HTR-8/SVneo (cell line): Measurements from ENCODE around the gene TYMS.

Source experiments
- DNase-seq: peaks from one replicate; pipeline ENCODE4 v3.0.0; 2011; ENCODE audit warnings: low spot score, mixed read lengths; ENCODE audit not compliant: insufficient read length
- FAIRE-seq: peaks from 2 replicates; lab custom pipeline; 2011; peaks lifted over from hg19 to GRCh38; lab: Jason Lieb, UNC

The TYMS gene

GRCh38 chr18:657311-658000 is at the start of gene TYMS:
Gene TYMS, plus strand, starts transcription at chr18:657653. Its CDS starts 90 bp downstream, at chr18:657743.
- DNase-seq, result peak; percentile 53

DNA sequence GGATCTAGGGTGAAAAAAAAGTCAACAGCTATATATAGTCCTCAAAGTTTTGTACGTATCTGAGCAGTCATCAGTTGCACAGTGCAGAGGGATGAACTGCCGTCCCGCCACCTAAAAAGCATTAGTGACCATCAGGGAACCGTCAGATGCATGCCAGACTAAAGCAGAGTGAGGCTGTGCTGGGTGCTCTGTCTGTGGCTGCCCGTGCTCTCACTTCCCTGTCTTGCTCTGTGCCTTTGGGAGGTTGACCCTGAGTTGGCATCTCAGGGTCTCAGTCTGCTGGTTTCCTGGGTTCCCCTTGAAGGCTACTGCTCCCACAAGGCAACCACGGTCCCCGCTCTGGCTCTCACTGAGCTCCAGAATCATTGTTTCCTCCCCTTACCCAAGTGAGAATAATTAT is 49.5 kb upstream of the TYMS start:
- FAIRE-seq (no peak), DNase-seq (no peak)

More at GRCh38 chr18:657311-658000, at the start of gene TYMS:
- FAIRE-seq, result no peak

GRCh38 chr18:610214-610928 is 47.1 kb upstream of the TYMS start:
- DNase-seq, result no peak
- FAIRE-seq, result no peak

GRCh38 chr18:612156-612555 is 45.3 kb upstream of the TYMS start:
- DNase-seq, result no peak
- no peak for FAIRE-seq

DNA sequence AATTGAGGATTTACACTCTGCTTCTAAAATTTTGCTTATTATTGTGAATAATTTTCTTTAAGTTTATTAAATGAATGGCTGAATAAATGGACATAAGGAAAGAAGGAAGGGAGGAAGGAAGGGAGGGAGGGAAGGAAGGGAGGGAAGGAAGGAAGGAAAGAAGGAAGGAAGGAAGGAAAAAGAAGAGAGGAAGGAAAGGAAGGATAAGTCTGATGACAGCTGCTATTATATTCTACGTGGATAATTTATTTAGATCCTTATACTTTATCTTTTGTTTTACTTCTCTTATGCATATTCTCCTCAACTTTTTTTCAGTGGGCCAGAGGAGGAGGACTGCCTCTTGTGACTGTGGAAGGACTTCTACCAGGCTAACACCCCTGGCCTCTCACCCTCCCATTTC is 43.3 kb upstream of the TYMS start:
- DNase-seq (no peak), FAIRE-seq (no peak)

DNA sequence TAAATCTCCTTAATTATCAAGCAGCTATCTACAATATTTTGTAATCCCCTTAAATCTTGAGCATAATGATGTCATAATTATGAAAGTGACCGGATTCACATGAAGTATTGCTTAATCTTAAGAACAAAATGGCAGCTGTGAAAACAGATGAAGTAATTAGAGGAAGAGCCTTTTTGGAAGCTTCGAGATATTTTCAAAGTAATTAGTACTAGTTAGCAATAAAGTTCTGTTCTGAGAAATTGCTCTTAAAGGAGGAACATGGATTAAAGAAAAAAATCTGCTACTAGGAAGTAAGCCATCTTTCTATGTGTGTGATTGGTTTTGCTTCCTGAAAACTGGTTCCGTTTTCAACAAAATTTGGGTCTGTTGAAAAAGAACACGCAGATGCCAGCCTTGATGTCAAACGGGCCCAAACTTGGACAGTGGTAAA is 42.3 kb upstream of the TYMS start:
- DNase-seq (no peak), FAIRE-seq (no peak)

- no peak for FAIRE-seq
These were observed 41.7 kb upstream of the TYMS start for GRCh38 chr18:615773-616172.

GRCh38 chr18:616380-616995 is 41.0 kb upstream of the TYMS start:
- FAIRE-seq, result no peak
- DNase-seq, result peak; percentile 49

More at GRCh38 chr18:615773-616172, 41.7 kb upstream of the TYMS start:
- no peak for DNase-seq

GRCh38 chr18:617970-618504 is 39.4 kb upstream of the TYMS start:
- DNase-seq, result no peak

GRCh38 chr18:618618-619017 is 38.8 kb upstream of the TYMS start:
- FAIRE-seq, result no peak
- no peak for DNase-seq

More at GRCh38 chr18:617970-618504, 39.4 kb upstream of the TYMS start:
- no peak for FAIRE-seq

GRCh38 chr18:621291-622043 is 36.0 kb upstream of the TYMS start:
- no peak for FAIRE-seq

GRCh38 chr18:622289-622688 is 35.2 kb upstream of the TYMS start:
- DNase-seq (no peak), FAIRE-seq (no peak)

More at GRCh38 chr18:621291-622043, 36.0 kb upstream of the TYMS start:
- DNase-seq, result no peak

- DNase-seq (peak; percentile 37), FAIRE-seq (no peak)
These were observed 33.5 kb upstream of the TYMS start for GRCh38 chr18:623761-624620.

DNA sequence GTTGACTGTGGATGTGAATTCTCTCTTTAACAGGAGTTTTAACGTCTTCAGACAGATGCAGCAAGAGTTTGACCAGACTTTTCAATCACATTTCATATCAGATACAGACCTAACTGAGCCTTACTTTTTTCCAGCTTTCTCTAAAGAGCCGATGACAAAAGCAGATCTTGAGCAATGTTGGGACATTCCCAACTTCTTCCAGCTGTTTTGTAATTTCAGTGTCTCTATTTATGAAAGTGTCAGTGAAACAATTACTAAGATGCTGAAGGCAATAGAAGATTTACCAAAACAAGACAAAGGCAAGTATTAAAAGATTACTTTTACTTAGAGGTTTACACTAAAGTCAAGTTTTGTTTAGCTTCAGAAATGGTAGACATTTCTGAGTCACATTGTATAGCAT is 30.2 kb upstream of the TYMS start:
- no peak for FAIRE-seq
- no peak for DNase-seq

DNA sequence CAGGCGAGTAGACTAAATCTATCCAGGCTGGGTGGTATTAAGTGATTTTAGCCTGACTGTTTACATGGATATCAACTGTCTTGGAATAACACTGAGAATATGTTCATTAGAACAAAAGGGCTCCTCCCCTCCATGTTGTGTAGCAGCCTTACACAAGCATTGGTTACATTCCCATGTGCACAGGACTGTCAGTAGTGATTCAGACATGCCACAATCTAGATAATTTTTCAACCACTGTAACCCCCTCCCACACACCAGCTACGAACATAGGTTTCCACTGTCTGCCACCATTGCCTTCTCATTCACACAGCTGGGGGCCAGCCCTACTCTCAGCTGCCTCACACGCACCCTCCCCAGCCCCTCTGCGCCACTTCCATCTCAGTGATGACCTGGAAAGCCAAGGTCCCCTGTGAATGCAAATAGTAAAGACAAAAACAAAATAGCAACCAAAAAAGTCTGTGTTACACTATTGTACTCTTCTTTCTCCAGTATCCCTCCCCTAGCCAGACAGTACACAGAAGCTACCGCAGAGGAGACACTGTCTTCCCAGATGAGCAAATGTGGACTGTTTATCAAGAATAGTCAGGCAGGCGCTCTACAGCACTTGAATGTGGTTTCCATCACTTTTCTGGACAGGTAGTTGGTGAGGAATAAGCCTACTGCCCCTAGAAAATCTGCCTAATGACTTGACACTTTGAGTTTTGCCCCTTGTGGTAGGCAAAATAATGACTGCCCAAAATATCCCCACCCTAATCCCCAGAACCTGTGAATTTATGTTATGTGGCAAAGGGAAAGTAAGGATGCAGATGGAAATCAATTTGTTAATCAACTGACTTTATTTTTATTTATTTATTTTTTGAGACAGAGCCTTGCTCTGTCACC is 27.9 kb upstream of the TYMS start:
- FAIRE-seq, result no peak
- DNase-seq, result no peak

GRCh38 chr18:631560-631959 is 25.9 kb upstream of the TYMS start:
- no peak for FAIRE-seq
- DNase-seq, result no peak

DNA sequence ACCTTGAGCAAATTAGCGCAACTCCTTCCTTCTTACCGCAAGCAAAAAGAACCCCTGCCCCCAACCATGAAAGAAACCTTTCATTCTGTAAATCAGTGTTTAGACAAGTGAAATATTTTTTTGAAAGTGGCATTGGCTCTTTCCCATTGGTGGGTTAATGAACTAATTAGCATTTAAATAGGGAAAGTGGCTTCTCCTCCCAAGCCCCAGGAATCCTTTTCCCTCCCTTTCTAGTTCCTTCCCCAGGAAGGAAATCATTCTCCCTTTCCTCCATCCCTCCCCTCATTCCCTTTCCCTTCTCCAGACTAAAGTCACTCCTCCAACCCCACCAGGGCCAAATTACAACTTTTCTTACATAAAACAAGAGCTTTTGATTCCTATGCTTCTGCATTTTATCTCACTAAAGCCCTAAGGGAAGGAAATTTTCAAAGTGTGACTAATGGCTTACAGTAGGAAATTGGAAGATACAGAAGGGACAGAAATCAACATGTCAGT is 22.9 kb upstream of the TYMS start:
- FAIRE-seq, result no peak
- DNase-seq, result no peak

DNA sequence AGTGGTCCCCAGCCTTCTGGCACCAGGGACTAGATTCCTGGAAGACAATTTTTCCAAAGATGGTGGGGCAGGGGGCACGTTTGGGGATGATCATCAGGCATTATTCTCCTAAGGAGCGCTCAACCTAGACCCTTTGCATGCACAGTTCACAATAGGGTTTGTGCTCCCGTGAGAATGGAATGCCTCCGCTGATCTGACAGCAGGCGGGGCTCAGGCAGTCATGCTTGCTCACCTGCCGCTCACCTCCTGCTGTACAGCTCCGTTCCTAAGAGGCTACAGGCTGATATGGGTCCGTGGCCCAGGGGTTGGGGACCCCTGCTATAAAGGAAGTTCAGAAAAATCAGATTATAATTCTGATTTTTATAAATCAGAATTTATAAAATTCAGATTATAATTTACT is 22.3 kb upstream of the TYMS start:
- FAIRE-seq (no peak), DNase-seq (no peak)
